HG02759 (cell line): ENCODE results near the gene MIPEP.
"Not testable (repeated sequence)": the region's sequence is repeated elsewhere in the genome, so short reads cannot be mapped to it uniquely, and the experiment has no call there.

Experiments
- ATAC-seq: cut with Tn5 transposase; IDR thresholded peaks from one replicate; pipeline ENCODE4 v1.9.1; 2021; ENCODE audit warnings: mild to moderate bottlenecking, moderate library complexity; ENCODE audit not compliant: unreplicated experiment

The MIPEP gene

GRCh38 chr13:23778002-23778652 is 111.1 kb downstream of the MIPEP start:
- no peak for ATAC-seq

- ATAC-seq: peak; percentile 30
Observed at GRCh38 chr13:23777575-23777870, 111.7 kb downstream of the MIPEP start.

DNA sequence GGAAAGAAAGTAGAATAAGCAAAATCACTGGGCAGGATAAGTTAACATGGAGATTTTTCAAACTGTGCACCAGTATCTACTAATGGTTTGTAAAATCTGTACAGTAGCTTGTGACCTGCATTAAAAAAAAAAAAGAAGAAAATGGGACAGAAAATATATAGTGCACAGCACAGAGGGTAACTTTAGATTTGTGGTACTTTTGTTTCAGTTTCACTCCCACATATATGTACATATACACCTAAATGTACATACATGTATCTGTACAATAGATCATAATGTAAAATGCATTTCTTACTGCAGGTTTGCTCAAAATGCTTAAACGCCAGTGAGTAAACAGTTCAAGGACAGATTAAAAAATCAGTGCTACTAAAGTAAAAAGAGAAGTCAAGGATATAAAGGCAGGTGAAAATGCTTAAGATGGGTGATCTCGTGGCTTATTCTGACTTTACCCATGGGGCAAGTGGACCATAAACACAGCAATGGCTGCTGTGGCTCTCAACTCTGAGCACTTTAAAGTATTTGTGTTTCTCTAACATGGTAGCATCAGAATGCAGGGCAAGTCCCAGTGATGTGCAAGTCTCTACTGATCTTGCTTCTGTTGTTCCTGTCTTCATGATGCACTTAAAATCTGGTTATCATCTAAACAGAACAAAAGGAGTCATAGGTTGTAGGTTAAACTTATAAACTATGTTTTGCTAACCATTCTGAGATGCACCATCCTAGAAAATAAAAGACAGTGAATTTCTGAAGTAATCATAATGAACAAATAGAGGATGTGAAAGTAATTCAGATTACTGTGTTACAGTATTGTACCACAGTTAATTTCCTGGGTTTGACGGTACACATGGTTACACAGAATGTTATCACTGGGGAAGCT is 112.3 kb downstream of the MIPEP start:
- peak; percentile 97 for ATAC-seq

- ATAC-seq: no peak
Observed at GRCh38 chr13:23772717-23773116, 116.5 kb downstream of the MIPEP start.

DNA sequence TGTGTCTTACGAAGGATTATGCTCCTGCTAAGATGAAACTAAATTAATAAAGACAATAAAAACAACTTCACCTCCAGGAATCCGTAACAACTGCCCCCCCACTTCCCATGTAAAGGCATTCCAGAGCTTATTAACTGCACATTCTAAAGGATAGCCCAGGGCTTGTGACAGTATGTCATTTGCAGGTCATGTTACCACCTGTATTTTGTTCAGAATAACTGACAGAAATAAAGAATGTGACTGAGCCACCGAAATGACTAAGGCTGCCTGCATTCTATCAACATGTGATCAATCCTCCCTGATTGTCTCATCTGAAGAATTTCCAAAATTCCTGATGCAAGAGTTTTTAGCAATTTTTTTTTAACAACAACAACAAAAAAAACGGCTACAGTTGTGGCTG is 117.2 kb downstream of the MIPEP start:
- no peak for ATAC-seq

DNA sequence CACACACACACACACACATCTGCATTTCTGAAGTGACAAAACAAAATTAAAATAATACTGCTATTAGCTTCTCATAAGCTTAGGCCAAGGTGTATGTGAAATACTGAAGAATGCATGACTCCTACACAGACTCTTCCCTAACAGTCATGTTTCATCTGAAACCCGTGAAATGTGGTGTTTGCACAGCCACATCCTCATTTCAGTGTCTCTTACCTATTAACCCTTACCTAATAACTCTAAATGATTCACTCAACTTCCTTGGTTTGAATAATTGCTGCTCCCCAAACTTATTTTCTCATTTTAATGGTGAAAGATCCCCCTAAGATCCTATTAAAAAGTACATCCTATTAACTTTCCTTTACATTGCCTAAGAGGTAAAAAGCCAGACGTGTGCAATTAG is 117.6 kb downstream of the MIPEP start:
- ATAC-seq: peak; percentile 88

DNA sequence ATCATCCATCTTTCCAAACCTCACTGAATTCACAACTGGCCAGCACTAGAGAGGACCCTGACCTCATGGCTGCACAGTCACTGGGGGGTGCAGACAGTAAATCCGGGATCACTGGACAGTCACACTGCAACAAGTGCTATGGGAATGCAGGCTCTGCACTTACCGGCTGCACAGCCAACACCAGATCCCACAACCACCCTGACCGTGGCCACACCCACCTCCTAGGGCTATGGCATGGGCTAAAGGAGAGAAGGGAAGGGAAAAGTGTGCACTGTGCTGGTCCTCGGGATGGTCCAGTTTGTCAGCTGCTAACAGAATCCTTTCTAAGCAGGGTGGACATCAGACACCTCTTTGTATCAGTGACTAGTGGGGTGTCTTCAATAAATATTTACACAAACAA is 118.2 kb downstream of the MIPEP start:
- ATAC-seq: no peak

- no peak for ATAC-seq
Observed at GRCh38 chr13:23770428-23770827, 118.8 kb downstream of the MIPEP start.

DNA sequence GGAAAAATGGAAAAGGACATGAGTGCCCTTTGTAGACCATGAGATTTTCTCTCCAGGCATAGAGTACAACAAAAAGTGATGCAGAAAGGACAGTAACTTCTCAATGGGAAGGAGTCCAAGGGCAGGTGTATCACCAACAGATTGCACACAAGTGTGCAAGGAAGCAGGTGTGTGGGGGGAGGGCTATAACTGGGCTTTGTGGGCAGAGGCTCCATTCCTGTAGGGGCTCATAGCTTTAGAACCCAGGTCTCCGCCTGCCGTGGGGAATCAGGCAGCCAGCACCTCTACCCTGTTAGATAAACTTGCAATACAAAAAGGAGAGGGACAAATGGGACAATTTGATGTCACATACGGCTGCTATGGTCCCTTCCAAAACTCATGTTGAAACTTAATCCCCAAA is 119.8 kb downstream of the MIPEP start:
- ATAC-seq: no peak

GRCh38 chr13:23767838-23768237 is 121.4 kb downstream of the MIPEP start:
- ATAC-seq: no peak

DNA sequence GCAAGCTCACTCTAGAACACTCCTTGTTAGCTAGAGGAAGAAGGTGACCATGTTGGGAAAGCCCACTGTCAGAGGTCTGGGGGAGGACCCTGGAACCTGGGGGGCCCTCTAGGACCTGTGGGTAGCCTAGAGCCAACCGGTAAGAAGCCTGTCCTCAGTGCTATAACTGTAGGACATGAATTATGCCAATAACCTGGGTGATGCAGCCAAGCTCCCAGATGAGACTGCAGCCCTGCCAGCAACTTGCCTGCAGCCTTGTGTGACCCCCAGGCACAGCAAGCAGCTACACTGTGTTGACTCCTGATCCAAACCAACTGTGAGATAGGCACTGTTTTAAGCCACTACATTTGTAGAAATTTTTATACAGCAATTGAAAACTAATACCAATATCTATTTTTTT is 122.3 kb downstream of the MIPEP start:
- no peak for ATAC-seq

DNA sequence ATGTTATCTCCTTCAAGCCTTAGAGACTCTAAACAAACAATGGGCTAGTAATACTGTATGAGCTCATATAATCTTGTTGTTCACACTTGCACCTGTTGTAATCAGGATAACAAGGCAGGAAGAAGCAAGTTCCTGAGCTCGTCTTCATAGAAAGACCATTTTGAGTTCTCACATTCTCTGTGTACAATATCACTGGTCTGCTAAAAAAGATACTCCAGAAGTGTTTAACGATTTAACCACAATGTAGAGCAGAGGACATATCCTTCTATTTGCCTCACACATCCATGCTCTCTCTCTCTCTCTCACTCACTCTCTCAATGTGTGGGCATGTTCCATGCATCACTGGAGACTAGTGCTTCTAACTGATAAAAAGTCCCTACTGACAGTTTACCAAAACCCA is 122.9 kb downstream of the MIPEP start:
- no peak for ATAC-seq

- no peak for ATAC-seq
Observed at GRCh38 chr13:23765531-23765930, 123.7 kb downstream of the MIPEP start.

GRCh38 chr13:23763318-23763717 is 125.9 kb downstream of the MIPEP start:
- no peak for ATAC-seq

- ATAC-seq: not testable (repeated sequence)
Observed at GRCh38 chr13:23761760-23762159, 127.4 kb downstream of the MIPEP start.

GRCh38 chr13:23760000-23760399 is 129.2 kb downstream of the MIPEP start:
- no peak for ATAC-seq

DNA sequence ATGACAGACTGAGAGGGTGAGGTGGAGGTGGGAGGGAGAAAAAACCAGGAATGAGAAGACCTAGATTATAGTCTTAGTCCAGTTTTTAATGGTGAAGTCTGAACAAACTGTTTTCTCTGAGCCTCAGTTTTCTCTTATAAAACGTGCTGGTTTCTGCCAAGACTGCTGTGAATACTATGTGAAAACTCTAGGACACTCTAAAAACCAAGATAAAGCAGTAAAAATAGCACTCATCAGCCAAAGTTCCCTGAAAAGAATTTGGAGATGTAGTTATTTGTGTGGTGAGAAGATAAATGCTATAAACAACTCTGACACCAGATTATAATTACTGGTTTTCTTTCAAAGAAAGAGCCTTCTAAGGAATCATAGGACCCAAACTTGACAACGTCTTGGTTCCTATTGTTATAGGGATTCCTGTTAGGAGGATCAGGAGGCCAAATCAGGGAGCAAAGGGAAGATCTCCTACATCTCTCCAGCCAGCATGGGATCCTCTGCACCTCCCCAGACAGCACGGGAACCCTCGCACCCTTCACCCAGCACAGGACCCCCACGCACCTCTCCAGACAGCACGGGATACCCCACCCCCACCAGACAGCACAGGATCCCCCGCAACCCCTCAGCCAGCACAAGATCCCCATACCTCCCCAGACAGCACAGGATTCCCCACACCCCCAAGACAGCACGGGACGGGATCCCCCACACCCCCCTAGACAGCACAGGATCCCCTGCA is 130.2 kb downstream of the MIPEP start:
- ATAC-seq: no peak

DNA sequence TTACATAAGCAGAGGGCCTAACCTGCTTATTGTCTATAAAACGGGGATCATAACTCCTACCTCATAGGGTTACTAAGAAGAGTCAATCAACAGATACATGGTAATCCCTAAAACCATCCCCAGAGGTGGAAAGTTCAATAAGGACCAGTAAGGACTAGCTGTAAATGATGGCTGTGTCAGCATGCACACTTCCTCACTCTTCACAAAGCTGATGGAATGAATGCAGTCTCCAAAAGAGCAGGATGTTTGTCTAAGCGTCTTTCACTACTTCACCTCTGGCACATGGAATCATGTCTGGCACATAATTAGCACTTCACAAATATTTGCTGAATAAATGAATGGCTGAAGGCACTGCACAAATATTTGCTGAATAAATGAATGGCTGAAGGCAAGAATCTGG is 134.2 kb downstream of the MIPEP start:
- no peak for ATAC-seq

GRCh38 chr13:23754506-23754905 is 134.7 kb downstream of the MIPEP start:
- ATAC-seq: no peak

GRCh38 chr13:23753458-23753857 is 135.7 kb downstream of the MIPEP start:
- no peak for ATAC-seq

GRCh38 chr13:23752111-23753001 is 136.8 kb downstream of the MIPEP start:
- peak; percentile 75 for ATAC-seq
